ENCODE measurements around the gene CACHD1. TPM values are rescaled to one million over a fixed set of nuclear protein-coding genes. Genes with fewer than 3 reads are reported as not detected.
A peak's percentile ranks its signal among the peaks of the same experiment; 100 is the strongest.

The CACHD1 gene
- total RNA-seq, 1 donor from 2014 or later, result 41.0 TPM

GRCh38 chr1:64536836-64537490 lies 67.0 kb downstream of the CACHD1 start:
- DNase-seq (ENCODE audit: low read depth, low spot score), result no peak
- Mint-ChIP-seq H3K4me1 (peaks cover 55% of the 10 kb centered on the region), H3K4me3 (no peak overlapping the region), H3K9me3 (peaks cover 3% of the 10 kb centered on the region), H3K27ac (ENCODE audit: unreplicated experiment) (peak overlapping the region; percentile 54), H3K36me3 (ENCODE audit: low read depth) (peaks cover 6% of the 10 kb centered on the region), H3K27me3 (ENCODE audit: low read depth) (no peaks in the 10 kb centered on the region)
- no peak for TF ChIP-seq CTCF (conservative IDR thresholded peaks at IDR 0.05)

- Mint-ChIP-seq H3K4me3 (peak overlapping the region; percentile 15), H3K27ac (ENCODE audit: unreplicated experiment) (no peak overlapping the region), H3K4me1 (peaks cover 54% of the 10 kb centered on the region), H3K27me3 (ENCODE audit: low read depth) (no peaks in the 10 kb centered on the region), H3K36me3 (ENCODE audit: low read depth) (peaks cover 3% of the 10 kb centered on the region), H3K9me3 (peaks cover 3% of the 10 kb centered on the region)
- TF ChIP-seq CTCF (conservative IDR thresholded peaks at IDR 0.05), result no peak
- DNase-seq (ENCODE audit: low read depth, low spot score), result no peak
Measured at GRCh38 chr1:64537942-64538341, 68.0 kb downstream of the CACHD1 start.

GRCh38 chr1:64538389-64538788 lies 68.5 kb downstream of the CACHD1 start:
- H3K9me3 Mint-ChIP-seq, result peaks cover 3% of the 10 kb centered on the region
- H3K27ac Mint-ChIP-seq (ENCODE audit: unreplicated experiment), result no peak overlapping the region
- no peak overlapping the region for H3K4me3 Mint-ChIP-seq
- H3K36me3 Mint-ChIP-seq (ENCODE audit: low read depth), result peaks cover 3% of the 10 kb centered on the region
- no peak for TF ChIP-seq CTCF (conservative IDR thresholded peaks at IDR 0.05)
- no peaks in the 10 kb centered on the region for H3K27me3 Mint-ChIP-seq (ENCODE audit: low read depth)
- H3K4me1 Mint-ChIP-seq, result peaks cover 54% of the 10 kb centered on the region
- no peak for DNase-seq (ENCODE audit: low read depth, low spot score)

GRCh38 chr1:64539289-64539688 lies 69.4 kb downstream of the CACHD1 start:
- peaks cover 3% of the 10 kb centered on the region for H3K36me3 Mint-ChIP-seq (ENCODE audit: low read depth)
- no peak for DNase-seq (ENCODE audit: low read depth, low spot score)
- peaks cover 3% of the 10 kb centered on the region for H3K9me3 Mint-ChIP-seq
- H3K27ac Mint-ChIP-seq (ENCODE audit: unreplicated experiment), result no peak overlapping the region
- no peak for TF ChIP-seq CTCF (conservative IDR thresholded peaks at IDR 0.05)
- peaks cover 60% of the 10 kb centered on the region for H3K4me1 Mint-ChIP-seq
- no peaks in the 10 kb centered on the region for H3K27me3 Mint-ChIP-seq (ENCODE audit: low read depth)
- no peak overlapping the region for H3K4me3 Mint-ChIP-seq

- TF ChIP-seq CTCF (conservative IDR thresholded peaks at IDR 0.05), result no peak
- H3K4me1 Mint-ChIP-seq, result peaks cover 65% of the 10 kb centered on the region
- H3K9me3 Mint-ChIP-seq, result no peaks in the 10 kb centered on the region
- peak overlapping the region; percentile 76 for H3K27ac Mint-ChIP-seq (ENCODE audit: unreplicated experiment)
- H3K36me3 Mint-ChIP-seq (ENCODE audit: low read depth), result no peaks in the 10 kb centered on the region
- no peak for DNase-seq (ENCODE audit: low read depth, low spot score)
- peak overlapping the region; percentile 31 for H3K4me3 Mint-ChIP-seq
- no peaks in the 10 kb centered on the region for H3K27me3 Mint-ChIP-seq (ENCODE audit: low read depth)
Measured at GRCh38 chr1:64539781-64540218, 69.9 kb downstream of the CACHD1 start.

Measured in neural crest cell (in vitro differentiated cells).